HFFc6 (cell line): ENCODE measurements around the gene CFAP157. TPM values are rescaled to one million over a fixed set of nuclear protein-coding genes. Genes with fewer than 3 reads are reported as not detected.
A peak's percentile ranks its signal among the peaks of the same experiment; 100 is the strongest.

ENCODE experiments used
- DNase-seq: peaks from one replicate; pipeline ENCODE4 v3.0.0-alpha.2; 2018
- H3K27ac Mint-ChIP-seq: 2 replicates; pipeline ENCODE4 v1.8.0; 2020; ENCODE audit warnings: mild to moderate bottlenecking, mixed read lengths
- H3K27me3 Mint-ChIP-seq: 2 replicates; pipeline ENCODE4 v1.8.0; 2021; ENCODE audit warnings: mild to moderate bottlenecking, moderate library complexity, mixed read lengths; ENCODE audit not compliant: insufficient read depth
- H3K36me3 Mint-ChIP-seq: 2 replicates; pipeline ENCODE4 v1.8.0; 2021; ENCODE audit warnings: low read depth, mixed read lengths
- H3K4me1 Mint-ChIP-seq: 2 replicates; pipeline ENCODE4 v1.8.0; 2020; ENCODE audit warnings: low read depth, mixed read lengths
- H3K4me3 Mint-ChIP-seq: 2 replicates; pipeline ENCODE4 v1.8.0; 2020; ENCODE audit warnings: mild to moderate bottlenecking, moderate library complexity, mixed read lengths
- H3K9me3 Mint-ChIP-seq: 2 replicates; pipeline ENCODE4 v1.8.0; 2020; ENCODE audit warnings: mild to moderate bottlenecking, mixed read lengths
- CTCF ChIP-seq: fragments of 200-600 bp; sonication (generic); IDR thresholded peaks from 2 replicates; pipeline ENCODE4 v1.5.0; 2021; ENCODE audit warnings: antibody characterized with exemption, mild to moderate bottlenecking
- long read RNA-seq: library from polyadenylated mRNA; unstranded; transcript quantifications from one replicate; pipeline ENCODE4 v2.0.0, GENCODE V29; 2019
- total RNA-seq, 6 experiments: library from RNA; stranded (reverse); fragmentation: NEBNext Ultra II Directional; extraction: Animal tissue kit (Norgen Biotek cat#: 25700); gene quantifications; 2 replicates in 1 of 6; 3 replicates in 5 of 6; pipeline ENCODE4 v1.2.3, GENCODE V29; 2021

The CFAP157 gene
- total RNA-seq, result under 1 TPM in 2 of 6 experiments, not detected in 4; 0.07 to 0.08 TPM
- long read RNA-seq, result 0 reads

GRCh38 chr9:127706836-127707241 is at the start of gene CFAP157:
TSS of gene CFAP157 (plus strand) at chr9:127706988. CDS start at chr9:127707032, 44 bp downstream.
- Mint-ChIP-seq H3K4me3 (no peak within 1 kb of the TSS), H3K4me1 (no peaks in the 10 kb centered on the region), H3K9me3 (peaks cover 4% of the 10 kb centered on the region; the same call in 1 of the 2 replicates), H3K36me3 (peaks cover 9% of the 10 kb centered on the region; the same call in 1 of the 2 replicates), H3K27ac (no peak within 1 kb of the TSS), H3K27me3 (peaks cover 5% of the 10 kb centered on the region)
- DNase-seq, result no peak
- TF ChIP-seq CTCF, result no peak

GRCh38 chr9:127658428-127658827 is 48.4 kb upstream of the CFAP157 start:
- Mint-ChIP-seq H3K4me3 (no peak overlapping the region), H3K27me3 (no peaks in the 10 kb centered on the region; the same call in 1 of the 2 replicates), H3K9me3 (no peaks in the 10 kb centered on the region), H3K36me3 (peaks cover 25% of the 10 kb centered on the region), H3K4me1 (peaks cover 7% of the 10 kb centered on the region), H3K27ac (no peak overlapping the region)
- TF ChIP-seq CTCF, result no peak
- DNase-seq, result no peak

GRCh38 chr9:127660886-127661741 is 45.7 kb upstream of the CFAP157 start:
- Mint-ChIP-seq H3K36me3 (peaks cover 26% of the 10 kb centered on the region), H3K9me3 (no peaks in the 10 kb centered on the region), H3K4me3 (no peak overlapping the region), H3K4me1 (peaks cover 15% of the 10 kb centered on the region), H3K27ac (no peak overlapping the region), H3K27me3 (peaks cover 2% of the 10 kb centered on the region)
- no peak for TF ChIP-seq CTCF
- no peak for DNase-seq

- peaks cover 26% of the 10 kb centered on the region for H3K36me3 Mint-ChIP-seq
- peaks cover 15% of the 10 kb centered on the region for H3K4me1 Mint-ChIP-seq
- H3K27ac Mint-ChIP-seq, result no peak overlapping the region
- no peak for DNase-seq
- no peak for TF ChIP-seq CTCF
- H3K4me3 Mint-ChIP-seq, result no peak overlapping the region
- H3K9me3 Mint-ChIP-seq, result no peaks in the 10 kb centered on the region
- H3K27me3 Mint-ChIP-seq, result peaks cover 2% of the 10 kb centered on the region
These were observed 44.2 kb upstream of the CFAP157 start for GRCh38 chr9:127662617-127663016.

DNA sequence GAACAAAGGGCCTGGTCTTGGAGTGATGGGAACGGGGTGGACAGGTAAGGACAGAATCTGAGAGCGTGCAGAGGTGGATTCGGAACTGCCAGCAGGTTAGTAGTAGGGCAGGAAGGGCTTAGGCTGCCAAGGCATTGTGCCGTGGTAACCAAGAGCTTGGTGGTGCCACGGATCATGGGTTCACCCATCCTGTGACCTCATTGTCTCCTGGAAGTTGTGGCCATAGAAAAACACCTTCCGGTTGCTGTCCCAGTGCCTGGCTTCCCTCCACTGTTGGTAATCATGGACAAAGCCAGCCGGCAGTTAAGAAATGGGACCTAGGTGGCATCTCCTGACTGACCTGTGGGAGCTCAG is 42.5 kb upstream of the CFAP157 start:
- Mint-ChIP-seq H3K36me3 (peaks cover 26% of the 10 kb centered on the region), H3K4me1 (peaks cover 15% of the 10 kb centered on the region), H3K4me3 (no peak overlapping the region), H3K9me3 (no peaks in the 10 kb centered on the region), H3K27ac (peak overlapping the region; percentile 52; the same call in 1 of the 2 replicates), H3K27me3 (peaks cover 2% of the 10 kb centered on the region)
- no peak for DNase-seq
- TF ChIP-seq CTCF, result no peak
